PFSK-1 (cell line): ENCODE data around the gene BEND2.

ENCODE experiments used
- POLR2AphosphoS5 ChIP-seq: IDR thresholded peaks from 2 replicates; pipeline ENCODE4 v1.6.1; 2012; ENCODE audit warnings: low read depth, mild to moderate bottlenecking, control low read depth, low read length, moderate library complexity
- SIN3A ChIP-seq: IDR thresholded peaks from 2 replicates; pipeline ENCODE4 v1.6.1; 2012; ENCODE audit warnings: mild to moderate bottlenecking, low read length, moderate library complexity, borderline replicate concordance; ENCODE audit not compliant: insufficient read depth
- TF ChIP-seq, protein P1 (sequence below), 2 experiments: IDR thresholded peaks; 2 replicates each; pipeline versions ENCODE4 v1.6.1 to v1.8.0; 2011 to 2012; ENCODE audit warnings: low read depth in 2 of 2, low read length in 2 of 2, control low read depth in 1 of 2, inconsistent platforms in 1 of 2, mild to moderate bottlenecking in 1 of 2, moderate library complexity in 1 of 2; ENCODE audit not compliant: insufficient read depth in 1 of 2

- TF ChIP-seq, protein P1, sequence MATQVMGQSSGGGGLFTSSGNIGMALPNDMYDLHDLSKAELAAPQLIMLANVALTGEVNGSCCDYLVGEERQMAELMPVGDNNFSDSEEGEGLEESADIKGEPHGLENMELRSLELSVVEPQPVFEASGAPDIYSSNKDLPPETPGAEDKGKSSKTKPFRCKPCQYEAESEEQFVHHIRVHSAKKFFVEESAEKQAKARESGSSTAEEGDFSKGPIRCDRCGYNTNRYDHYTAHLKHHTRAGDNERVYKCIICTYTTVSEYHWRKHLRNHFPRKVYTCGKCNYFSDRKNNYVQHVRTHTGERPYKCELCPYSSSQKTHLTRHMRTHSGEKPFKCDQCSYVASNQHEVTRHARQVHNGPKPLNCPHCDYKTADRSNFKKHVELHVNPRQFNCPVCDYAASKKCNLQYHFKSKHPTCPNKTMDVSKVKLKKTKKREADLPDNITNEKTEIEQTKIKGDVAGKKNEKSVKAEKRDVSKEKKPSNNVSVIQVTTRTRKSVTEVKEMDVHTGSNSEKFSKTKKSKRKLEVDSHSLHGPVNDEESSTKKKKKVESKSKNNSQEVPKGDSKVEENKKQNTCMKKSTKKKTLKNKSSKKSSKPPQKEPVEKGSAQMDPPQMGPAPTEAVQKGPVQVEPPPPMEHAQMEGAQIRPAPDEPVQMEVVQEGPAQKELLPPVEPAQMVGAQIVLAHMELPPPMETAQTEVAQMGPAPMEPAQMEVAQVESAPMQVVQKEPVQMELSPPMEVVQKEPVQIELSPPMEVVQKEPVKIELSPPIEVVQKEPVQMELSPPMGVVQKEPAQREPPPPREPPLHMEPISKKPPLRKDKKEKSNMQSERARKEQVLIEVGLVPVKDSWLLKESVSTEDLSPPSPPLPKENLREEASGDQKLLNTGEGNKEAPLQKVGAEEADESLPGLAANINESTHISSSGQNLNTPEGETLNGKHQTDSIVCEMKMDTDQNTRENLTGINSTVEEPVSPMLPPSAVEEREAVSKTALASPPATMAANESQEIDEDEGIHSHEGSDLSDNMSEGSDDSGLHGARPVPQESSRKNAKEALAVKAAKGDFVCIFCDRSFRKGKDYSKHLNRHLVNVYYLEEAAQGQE (IDR thresholded peaks at IDR 0.05; ENCODE audit: insufficient read depth in 1 of 2, low read depth in 2 of 2, low read length in 2 of 2) = no peak
- no peak for TF ChIP-seq POLR2AphosphoS5
- no peak for TF ChIP-seq SIN3A
Observed at GRCh38 chrX:18227458-18227857, 6.8 kb upstream of the BEND2 start.
